ENCODE data around the gene TCIRG1.

- TF ChIP-seq GATA2 (IDR thresholded peaks at IDR 0.05; ENCODE audit: low read depth, low read length) (no peak), GATA3 (IDR thresholded peaks at IDR 0.05; ENCODE audit: low read depth, low read length) (no peak)
Observed at GRCh38 chr11:68065841-68066240, 27.0 kb downstream of the TCIRG1 start.

Measured in SH-SY5Y (cell line).